IMR-90 (cell line): ENCODE results near the gene ACTN1.

Experiments used
- BHLHE40 ChIP-seq: fragments of 150-350 bp; IDR thresholded peaks from 2 replicates; pipeline ENCODE4 v1.6.1; 2016; ENCODE audit warnings: mild to moderate bottlenecking, low read depth, low read length
- CEBPB ChIP-seq: IDR thresholded peaks from 2 replicates; pipeline ENCODE4 v1.6.1; 2012; ENCODE audit warnings: low read depth, low read length, improper control_type of control experiment
- CHD1 ChIP-seq: IDR thresholded peaks from 2 replicates; pipeline ENCODE4 v1.6.1; 2012; ENCODE audit warnings: low read depth, low read length, improper control_type of control experiment
- FOS ChIP-seq: fragments of 150-350 bp; IDR thresholded peaks from 2 replicates; pipeline ENCODE4 v1.6.1; 2016; ENCODE audit warnings: low read depth, low read length
- MXI1 ChIP-seq: IDR thresholded peaks from 2 replicates; pipeline ENCODE4 v1.6.1; 2012; ENCODE audit warnings: low read depth, mild to moderate bottlenecking, low read length, moderate library complexity, borderline replicate concordance
- POLR2A ChIP-seq: IDR thresholded peaks from 2 replicates; pipeline ENCODE4 v1.6.1; 2012; ENCODE audit warnings: mild to moderate bottlenecking, low read depth, low read length
- RAD21 ChIP-seq: IDR thresholded peaks from 2 replicates; pipeline ENCODE4 v1.6.1; 2012; ENCODE audit warnings: low read length, improper control_type of control experiment
- RFX5 ChIP-seq: IDR thresholded peaks from 2 replicates; pipeline ENCODE4 v1.8.0; 2012; ENCODE audit warnings: low read depth, mild to moderate bottlenecking, low read length, moderate library complexity
- SMC3 ChIP-seq: fragments of 150-350 bp; IDR thresholded peaks from 2 replicates; pipeline ENCODE4 v1.6.1; 2016; ENCODE audit warnings: low read depth, mild to moderate bottlenecking, antibody characterized with exemption, low read length, moderate library complexity
- TF ChIP-seq, protein P1 (sequence below): conservative IDR thresholded peaks from 2 replicates; pipeline ENCODE4 v1.5.1; 2012; ENCODE audit warnings: mild to moderate bottlenecking, low read depth, low read length, improper control_type of control experiment
- TF ChIP-seq, protein P2 (sequence below): fragments of 150-350 bp; IDR thresholded peaks from 2 replicates; pipeline ENCODE4 v1.6.1; 2017; ENCODE audit warnings: mild to moderate bottlenecking, antibody characterized with exemption, low read length, low read depth

- TF ChIP-seq, protein P1, sequence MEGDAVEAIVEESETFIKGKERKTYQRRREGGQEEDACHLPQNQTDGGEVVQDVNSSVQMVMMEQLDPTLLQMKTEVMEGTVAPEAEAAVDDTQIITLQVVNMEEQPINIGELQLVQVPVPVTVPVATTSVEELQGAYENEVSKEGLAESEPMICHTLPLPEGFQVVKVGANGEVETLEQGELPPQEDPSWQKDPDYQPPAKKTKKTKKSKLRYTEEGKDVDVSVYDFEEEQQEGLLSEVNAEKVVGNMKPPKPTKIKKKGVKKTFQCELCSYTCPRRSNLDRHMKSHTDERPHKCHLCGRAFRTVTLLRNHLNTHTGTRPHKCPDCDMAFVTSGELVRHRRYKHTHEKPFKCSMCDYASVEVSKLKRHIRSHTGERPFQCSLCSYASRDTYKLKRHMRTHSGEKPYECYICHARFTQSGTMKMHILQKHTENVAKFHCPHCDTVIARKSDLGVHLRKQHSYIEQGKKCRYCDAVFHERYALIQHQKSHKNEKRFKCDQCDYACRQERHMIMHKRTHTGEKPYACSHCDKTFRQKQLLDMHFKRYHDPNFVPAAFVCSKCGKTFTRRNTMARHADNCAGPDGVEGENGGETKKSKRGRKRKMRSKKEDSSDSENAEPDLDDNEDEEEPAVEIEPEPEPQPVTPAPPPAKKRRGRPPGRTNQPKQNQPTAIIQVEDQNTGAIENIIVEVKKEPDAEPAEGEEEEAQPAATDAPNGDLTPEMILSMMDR: no peak
- TF ChIP-seq, protein P2, sequence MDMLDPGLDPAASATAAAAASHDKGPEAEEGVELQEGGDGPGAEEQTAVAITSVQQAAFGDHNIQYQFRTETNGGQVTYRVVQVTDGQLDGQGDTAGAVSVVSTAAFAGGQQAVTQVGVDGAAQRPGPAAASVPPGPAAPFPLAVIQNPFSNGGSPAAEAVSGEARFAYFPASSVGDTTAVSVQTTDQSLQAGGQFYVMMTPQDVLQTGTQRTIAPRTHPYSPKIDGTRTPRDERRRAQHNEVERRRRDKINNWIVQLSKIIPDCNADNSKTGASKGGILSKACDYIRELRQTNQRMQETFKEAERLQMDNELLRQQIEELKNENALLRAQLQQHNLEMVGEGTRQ: peak; percentile 84
- TF ChIP-seq POLR2A (peak; percentile 94), FOS (peak; percentile 78; the same call in 1 of the 2 replicates), CEBPB (peak; percentile 14; the same call in 1 of the 2 replicates), MXI1 (no peak; the same call in 1 of the 2 replicates), SMC3 (no peak; the same call in 1 of the 2 replicates), BHLHE40 (peak; percentile 68; the same call in 1 of the 2 replicates), RFX5 (no peak), CHD1 (no peak), RAD21 (0 out of 2 replicates have a peak, but pooled peaks have one; percentile 16)
These were observed at the start of gene ACTN1 for GRCh38 chr14:68979021-68979721.
